Fibroblast of mammary gland (primary cell): ENCODE results near the gene SLC17A6.

Source experiments
- DNase-seq: peaks from one replicate; pipeline ENCODE4 v3.0.0-alpha.2; 2010; ENCODE audit warnings: low read depth
- H3K4me3 ChIP-seq: 2 replicates; pipeline ENCODE4 v1.5.1; 2011; ENCODE audit warnings: low read depth, mild to moderate bottlenecking, low read length, moderate library complexity; ENCODE audit not compliant: control insufficient read depth
- CTCF ChIP-seq: conservative IDR thresholded peaks from 2 replicates; pipeline ENCODE4 v1.5.1; 2011; ENCODE audit warnings: low read depth, low read length, inconsistent platforms; ENCODE audit not compliant: control insufficient read depth, insufficient read depth

Gene SLC17A6

GRCh38 chr11:22339611-22340010 lies 1.4 kb downstream of the SLC17A6 start:
- no peak for DNase-seq
- no peak overlapping the region for H3K4me3 ChIP-seq
- no peak for TF ChIP-seq CTCF

- no peak overlapping the region for H3K4me3 ChIP-seq
- no peak for TF ChIP-seq CTCF
- no peak for DNase-seq
Measured at GRCh38 chr11:22340235-22340634, 2.1 kb downstream of the SLC17A6 start.

- no peak for TF ChIP-seq CTCF
- no peak for DNase-seq
Measured at GRCh38 chr11:22340701-22341587, 2.8 kb downstream of the SLC17A6 start.

GRCh38 chr11:22341588-22341931 lies 3.4 kb downstream of the SLC17A6 start:
- H3K4me3 ChIP-seq, result no peak overlapping the region
- DNase-seq, result no peak
- TF ChIP-seq CTCF, result no peak

More at GRCh38 chr11:22340701-22341587, 2.8 kb downstream of the SLC17A6 start:
- H3K4me3 ChIP-seq, result no peak overlapping the region

GRCh38 chr11:22342211-22343031 lies 4.2 kb downstream of the SLC17A6 start:
- no peak overlapping the region for H3K4me3 ChIP-seq
- no peak for TF ChIP-seq CTCF
- no peak for DNase-seq

- no peak overlapping the region for H3K4me3 ChIP-seq
- no peak for DNase-seq
- no peak for TF ChIP-seq CTCF
Measured at GRCh38 chr11:22343032-22343324, 4.8 kb downstream of the SLC17A6 start.
